ENCODE measurements around the gene TBC1D19. TPM values are rescaled to one million over a fixed set of nuclear protein-coding genes. Genes with fewer than 3 reads are reported as not detected.

TBC1D19 gene
- total RNA-seq, 4 donors from 2014 or later: 19.8 to 23.4 (median 20.7) TPM

- 59 to 69% methylated on average over 5 of the region's 5 CpGs for WGBS, 2 donors
- Histone ChIP-seq H3K4me1 (peaks cover 0 to 8% (median 6%) of the 10 kb centered on the region in 4 donors), H3K27ac (no peak overlapping the region), H3K27me3 (no peaks in the 10 kb centered on the region), H3K9me3 (no peaks in the 10 kb centered on the region), H3K4me3 (no peak overlapping the region), H3K36me3 (peaks cover 0 to 20% (median 0%) of the 10 kb centered on the region in 3 donors)
- no peak for DNase-seq (ENCODE audit: low spot score in 2 of 2)
- no peak for TF ChIP-seq POLR2A (IDR thresholded peaks at IDR 0.05)
Observed at GRCh38 chr4:26782830-26783202, 198.9 kb downstream of the TBC1D19 start.

- H3K27ac ChIP-seq: no peak overlapping the region
- H3K4me1 ChIP-seq: peaks cover 0 to 13% (median 8%) of the 10 kb centered on the region in 4 donors
- H3K27me3 ChIP-seq: no peaks in the 10 kb centered on the region
- peaks cover 0 to 10% (median 0%) of the 10 kb centered on the region in 3 donors for H3K36me3 ChIP-seq
- WGBS, 2 donors: 90 to 100% methylated on average over 1 of the region's 1 CpG
- no peak overlapping the region for H3K4me3 ChIP-seq
- DNase-seq (ENCODE audit: low spot score in 2 of 2): no peak
- TF ChIP-seq POLR2A (IDR thresholded peaks at IDR 0.05) (no peak), CTCF (IDR thresholded peaks at IDR 0.05) (no peak), EP300 (IDR thresholded peaks at IDR 0.05) (no peak)
- no peaks in the 10 kb centered on the region for H3K9me3 ChIP-seq
Observed at GRCh38 chr4:26784207-26784865, 200.5 kb downstream of the TBC1D19 start.

GRCh38 chr4:26785312-26785711 is 201.4 kb downstream of the TBC1D19 start:
- TF ChIP-seq POLR2A (IDR thresholded peaks at IDR 0.05) (no peak), EP300 (IDR thresholded peaks at IDR 0.05) (no peak), CTCF (IDR thresholded peaks at IDR 0.05) (no peak)
- DNase-seq (ENCODE audit: low spot score in 2 of 2): no peak
- Histone ChIP-seq H3K36me3 (peaks cover 0 to 10% (median 0%) of the 10 kb centered on the region in 3 donors), H3K4me1 (peaks cover 0 to 13% (median 8%) of the 10 kb centered on the region in 4 donors), H3K27ac (no peak overlapping the region), H3K9me3 (no peaks in the 10 kb centered on the region), H3K4me3 (no peak overlapping the region), H3K27me3 (no peaks in the 10 kb centered on the region)
- WGBS, 2 donors: 84 to 89% methylated on average over 4 of the region's 4 CpGs

GRCh38 chr4:26785810-26786209 is 201.9 kb downstream of the TBC1D19 start:
- Histone ChIP-seq H3K9me3 (no peaks in the 10 kb centered on the region), H3K4me3 (no peak overlapping the region), H3K27me3 (no peaks in the 10 kb centered on the region), H3K4me1 (peaks cover 0 to 13% (median 8%) of the 10 kb centered on the region in 4 donors), H3K36me3 (peaks cover 0 to 10% (median 0%) of the 10 kb centered on the region in 3 donors), H3K27ac (no peak overlapping the region)
- 45 to 47% methylated on average over 2 of the region's 2 CpGs for WGBS, 2 donors
- no peak for DNase-seq (ENCODE audit: low spot score in 2 of 2)
- TF ChIP-seq POLR2A (IDR thresholded peaks at IDR 0.05): no peak
- TF ChIP-seq CTCF (IDR thresholded peaks at IDR 0.05): no peak

- Histone ChIP-seq H3K27me3 (no peaks in the 10 kb centered on the region), H3K36me3 (peaks cover 0 to 10% (median 0%) of the 10 kb centered on the region in 3 donors), H3K9me3 (no peaks in the 10 kb centered on the region), H3K27ac (no peak overlapping the region), H3K4me1 (peaks cover 0 to 13% (median 8%) of the 10 kb centered on the region in 4 donors), H3K4me3 (no peak overlapping the region)
- no peak for DNase-seq (ENCODE audit: low spot score in 2 of 2)
- 79 to 83% methylated on average over 3 of the region's 3 CpGs for WGBS, 2 donors
- TF ChIP-seq POLR2A (IDR thresholded peaks at IDR 0.05): no peak
- no peak for TF ChIP-seq EP300 (IDR thresholded peaks at IDR 0.05)
- TF ChIP-seq CTCF (IDR thresholded peaks at IDR 0.05): no peak
Observed at GRCh38 chr4:26786916-26787315, 203.0 kb downstream of the TBC1D19 start.

All from tibial nerve (tissue), 4 donors.